Neural cell (in vitro differentiated cells): ENCODE data around the gene BABAM1. TPM values are rescaled to one million over a fixed set of nuclear protein-coding genes. Genes with fewer than 3 reads are reported as not detected.

ENCODE experiments used
- H2AFZ ChIP-seq: fragments of 200-600, 300-800 bp; sonication (generic), shearing (Covaris generic); 2 replicates; pipeline ENCODE4 v1.6.0; 2014; ENCODE audit warnings: low read depth, mild to moderate bottlenecking, antibody characterized with exemption, low read length, moderate library complexity
- H3F3A ChIP-seq: fragments of 200-600 bp; shearing (Covaris generic); 2 replicates; pipeline ENCODE4 v1.6.1; 2016; ENCODE audit warnings: mild to moderate bottlenecking, moderate library complexity, mixed read lengths, antibody characterized with exemption, low read length; ENCODE audit not compliant: insufficient read depth, poor library complexity, severe bottlenecking
- H3K27ac ChIP-seq: fragments of 200-600, 300-800 bp; sonication (generic), shearing (Covaris generic); 2 replicates; pipeline ENCODE4 v1.5.1; 2014; ENCODE audit warnings: mild to moderate bottlenecking, low read length, moderate library complexity
- H3K27me3 ChIP-seq: fragments of 300-800, 200-600 bp; sonication (generic), shearing (Covaris generic); 2 replicates; pipeline ENCODE4 v1.6.0; 2014; ENCODE audit warnings: mild to moderate bottlenecking, low read depth, low read length, moderate library complexity; ENCODE audit not compliant: insufficient read depth
- H3K36me3 ChIP-seq: fragments of 300-800, 200-600 bp; sonication (generic), shearing (Covaris generic); 2 replicates; pipeline ENCODE4 v1.5.1; 2014; ENCODE audit warnings: mild to moderate bottlenecking, antibody characterized with exemption, low read length, moderate library complexity; ENCODE audit not compliant: insufficient read depth
- H3K4me2 ChIP-seq: fragments of 300-800, 200-600 bp; sonication (generic), shearing (Covaris generic); 2 replicates; pipeline ENCODE4 v1.6.0; 2014; ENCODE audit warnings: mild to moderate bottlenecking, low read length
- H3K4me3 ChIP-seq: fragments of 300-800, 200-600 bp; sonication (generic), shearing (Covaris generic); 2 replicates; pipeline ENCODE4 v1.5.1; 2014; ENCODE audit warnings: mild to moderate bottlenecking, low read length, moderate library complexity
- H3K79me2 ChIP-seq: fragments of 200-600 bp; shearing (Covaris generic); replicated peaks from 2 replicates; pipeline ENCODE4 v1.6.0; 2014; ENCODE audit warnings: mild to moderate bottlenecking, low read length, moderate library complexity; ENCODE audit not compliant: insufficient read depth
- H3K9ac ChIP-seq: fragments of 300-800, 200-600 bp; sonication (generic), shearing (Covaris generic); 2 replicates; pipeline ENCODE4 v1.6.1; 2016; ENCODE audit warnings: mild to moderate bottlenecking, low read length, mixed read lengths
- H3K9me2 ChIP-seq: fragments of 200-600 bp; shearing (Covaris generic); 2 replicates; pipeline ENCODE4 v1.6.1; 2016; ENCODE audit warnings: mild to moderate bottlenecking, low read length, mixed read lengths; ENCODE audit not compliant: insufficient read depth
- H3K9me3 ChIP-seq: fragments of 200-600, 300-800 bp; sonication (generic), shearing (Covaris generic); 2 replicates; pipeline ENCODE4 v1.6.1; 2016; ENCODE audit warnings: mild to moderate bottlenecking, mixed run types, low read length, moderate library complexity, mixed read lengths
- H4K20me1 ChIP-seq: fragments of 200-600 bp; shearing (Covaris generic); 2 replicates; pipeline ENCODE4 v1.6.1; 2016; ENCODE audit warnings: mild to moderate bottlenecking, mixed run types; ENCODE audit not compliant: insufficient read depth
- CTCF ChIP-seq: fragments of 450-650 bp; IDR thresholded peaks from 2 replicates; pipeline ENCODE4 v1.5.1; 2014; ENCODE audit warnings: antibody characterized with exemption, mild to moderate bottlenecking, moderate library complexity; ENCODE audit not compliant: poor library complexity, severe bottlenecking
- EP300 ChIP-seq: fragments of 450-650 bp; conservative IDR thresholded peaks from 2 replicates; pipeline ENCODE4 v1.6.1; 2014; ENCODE audit warnings: antibody characterized with exemption, mild to moderate bottlenecking, moderate library complexity; ENCODE audit not compliant: poor library complexity, severe bottlenecking
- EZH2 ChIP-seq: fragments of 200-600, 300-800 bp; shearing (Covaris generic), sonication (generic); IDR thresholded peaks from 2 replicates; pipeline ENCODE4 v1.6.1; 2014; ENCODE audit warnings: antibody characterized with exemption, low read length, borderline replicate concordance, mild to moderate bottlenecking; ENCODE audit not compliant: insufficient read depth, poor library complexity, severe bottlenecking
- MXI1 ChIP-seq: fragments of 450-650 bp; conservative IDR thresholded peaks from 2 replicates; pipeline ENCODE4 v1.6.1; 2014; ENCODE audit warnings: antibody characterized with exemption, mild to moderate bottlenecking; ENCODE audit not compliant: poor library complexity, severe bottlenecking
- POLR2AphosphoS5 ChIP-seq: IDR thresholded peaks from 2 replicates; pipeline ENCODE4 v1.6.1; 2012
- RAD21 ChIP-seq: fragments of 450-650 bp; conservative IDR thresholded peaks from 2 replicates; pipeline ENCODE4 v1.6.1; 2014; ENCODE audit warnings: antibody characterized with exemption, mild to moderate bottlenecking, moderate library complexity
- SMC3 ChIP-seq: fragments of 450-650 bp; conservative IDR thresholded peaks from 2 replicates; pipeline ENCODE4 v1.6.1; 2014; ENCODE audit warnings: antibody characterized with exemption, mild to moderate bottlenecking, moderate library complexity; ENCODE audit not compliant: poor library complexity
- TAF1 ChIP-seq: IDR thresholded peaks from 2 replicates; pipeline ENCODE4 v1.6.1; 2012; ENCODE audit warnings: low read depth
- polyA plus RNA-seq: library from polyadenylated mRNA; depleted of rRNA; stranded (reverse); fragments of >200 nt; gene quantifications from 2 replicates; pipeline ENCODE4 v1.2.3, GENCODE V29; 2014
- TF ChIP-seq, protein P1 (sequence below): IDR thresholded peaks from 2 replicates; pipeline ENCODE4 v1.6.1; 2012; ENCODE audit warnings: borderline replicate concordance

Gene BABAM1
- polyA plus RNA-seq, 1 donor from 2014 or later, result 123 TPM

GRCh38 chr19:17240826-17241399 lies 26.3 kb upstream of the BABAM1 start:
- Histone ChIP-seq H3F3A (no peaks in the 10 kb centered on the region), H4K20me1 (no peaks in the 10 kb centered on the region), H3K27me3 (no peaks in the 10 kb centered on the region), H3K79me2 (no peaks in the 10 kb centered on the region), H3K27ac (no peak overlapping the region), H2AFZ (no peak overlapping the region), H3K4me2 (no peak overlapping the region), H3K9me2 (no peaks in the 10 kb centered on the region), H3K4me3 (no peak overlapping the region), H3K9ac (no peak overlapping the region), H3K36me3 (no peaks in the 10 kb centered on the region), H3K9me3 (no peaks in the 10 kb centered on the region)
- TF ChIP-seq MXI1 (no peak), POLR2AphosphoS5 (no peak), TAF1 (no peak), SMC3 (no peak), EZH2 (no peak), EP300 (no peak), CTCF (no peak), RAD21 (no peak)
- TF ChIP-seq, protein P1, sequence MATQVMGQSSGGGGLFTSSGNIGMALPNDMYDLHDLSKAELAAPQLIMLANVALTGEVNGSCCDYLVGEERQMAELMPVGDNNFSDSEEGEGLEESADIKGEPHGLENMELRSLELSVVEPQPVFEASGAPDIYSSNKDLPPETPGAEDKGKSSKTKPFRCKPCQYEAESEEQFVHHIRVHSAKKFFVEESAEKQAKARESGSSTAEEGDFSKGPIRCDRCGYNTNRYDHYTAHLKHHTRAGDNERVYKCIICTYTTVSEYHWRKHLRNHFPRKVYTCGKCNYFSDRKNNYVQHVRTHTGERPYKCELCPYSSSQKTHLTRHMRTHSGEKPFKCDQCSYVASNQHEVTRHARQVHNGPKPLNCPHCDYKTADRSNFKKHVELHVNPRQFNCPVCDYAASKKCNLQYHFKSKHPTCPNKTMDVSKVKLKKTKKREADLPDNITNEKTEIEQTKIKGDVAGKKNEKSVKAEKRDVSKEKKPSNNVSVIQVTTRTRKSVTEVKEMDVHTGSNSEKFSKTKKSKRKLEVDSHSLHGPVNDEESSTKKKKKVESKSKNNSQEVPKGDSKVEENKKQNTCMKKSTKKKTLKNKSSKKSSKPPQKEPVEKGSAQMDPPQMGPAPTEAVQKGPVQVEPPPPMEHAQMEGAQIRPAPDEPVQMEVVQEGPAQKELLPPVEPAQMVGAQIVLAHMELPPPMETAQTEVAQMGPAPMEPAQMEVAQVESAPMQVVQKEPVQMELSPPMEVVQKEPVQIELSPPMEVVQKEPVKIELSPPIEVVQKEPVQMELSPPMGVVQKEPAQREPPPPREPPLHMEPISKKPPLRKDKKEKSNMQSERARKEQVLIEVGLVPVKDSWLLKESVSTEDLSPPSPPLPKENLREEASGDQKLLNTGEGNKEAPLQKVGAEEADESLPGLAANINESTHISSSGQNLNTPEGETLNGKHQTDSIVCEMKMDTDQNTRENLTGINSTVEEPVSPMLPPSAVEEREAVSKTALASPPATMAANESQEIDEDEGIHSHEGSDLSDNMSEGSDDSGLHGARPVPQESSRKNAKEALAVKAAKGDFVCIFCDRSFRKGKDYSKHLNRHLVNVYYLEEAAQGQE, result no peak

DNA sequence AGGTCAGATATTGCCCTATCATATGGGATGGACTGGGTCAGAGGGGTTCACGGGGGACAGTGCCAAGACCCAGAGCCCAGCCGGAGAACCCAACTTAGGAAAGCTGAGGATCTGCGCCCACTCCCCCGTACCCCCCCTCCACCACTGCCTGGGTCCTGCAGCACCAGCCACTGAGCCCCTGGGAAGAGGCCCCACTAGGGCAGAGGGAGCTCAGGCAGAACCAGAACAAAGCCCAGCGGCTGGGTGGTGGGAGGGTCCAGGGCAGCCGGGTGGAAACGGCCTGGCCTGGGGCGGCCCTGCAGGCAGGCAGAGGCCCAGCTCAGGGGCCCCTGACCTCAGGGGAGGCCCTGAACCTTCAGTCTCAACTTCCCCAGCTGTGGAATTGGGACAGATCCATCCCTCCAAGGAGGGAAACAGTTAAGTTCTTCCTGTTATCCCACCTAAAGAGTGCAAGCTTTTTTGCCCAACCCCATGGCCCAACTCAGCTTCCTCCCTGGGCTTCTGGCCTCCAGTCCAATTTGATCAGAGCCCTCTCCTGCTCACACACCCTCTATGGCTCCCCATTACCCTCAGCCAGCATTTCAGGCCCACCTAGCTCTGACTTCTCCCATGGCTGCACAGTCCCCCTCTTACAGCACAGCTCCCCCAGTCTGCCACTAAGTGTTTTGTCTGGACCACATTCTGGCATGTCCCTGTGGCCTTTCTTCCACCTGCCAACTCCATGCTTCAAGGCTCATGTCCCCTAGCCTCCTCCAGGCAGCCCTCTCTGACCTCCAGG lies 24.6 kb upstream of the BABAM1 start:
- H3K9me3 ChIP-seq, result no peaks in the 10 kb centered on the region
- H3K36me3 ChIP-seq, result no peaks in the 10 kb centered on the region
- H3K9ac ChIP-seq, result no peak overlapping the region
- H3K79me2 ChIP-seq, result peaks cover 13% of the 10 kb centered on the region
- TF ChIP-seq SMC3, result no peak
- no peak for TF ChIP-seq TAF1
- no peak for TF ChIP-seq CTCF
- TF ChIP-seq MXI1, result no peak
- TF ChIP-seq POLR2AphosphoS5, result no peak
- no peak for TF ChIP-seq RAD21
- TF ChIP-seq, protein P1, result no peak
- no peak for TF ChIP-seq EZH2
- TF ChIP-seq EP300, result no peak
- H3K27me3 ChIP-seq, result no peaks in the 10 kb centered on the region
- no peak overlapping the region for H2AFZ ChIP-seq
- no peak overlapping the region for H3K27ac ChIP-seq
- no peak overlapping the region for H3K4me3 ChIP-seq
- no peaks in the 10 kb centered on the region for H3F3A ChIP-seq
- H4K20me1 ChIP-seq, result no peaks in the 10 kb centered on the region
- no peak overlapping the region for H3K4me2 ChIP-seq
- no peaks in the 10 kb centered on the region for H3K9me2 ChIP-seq
